Dedifferentiated amniotic fluid mesenchymal stem cell (primary cell): Measurements from ENCODE around the gene RAB1B.
"Not testable (repeated sequence)": the region's sequence is repeated elsewhere in the genome, so short reads cannot be mapped to it uniquely, and the experiment has no call there.

Source experiments
- DNase-seq: peaks from one replicate; pipeline ENCODE4 v3.0.0-alpha.2; 2016; ENCODE audit errors: extremely low spot score

The RAB1B gene

GRCh38 chr11:66239998-66240780 lies 28.2 kb upstream of the RAB1B start:
- no peak for DNase-seq

- no peak for DNase-seq
Observed at GRCh38 chr11:66240781-66241136, 27.7 kb upstream of the RAB1B start.

GRCh38 chr11:66242095-66242765 lies 26.2 kb upstream of the RAB1B start:
- DNase-seq = no peak

- DNase-seq = no peak
Observed at GRCh38 chr11:66243782-66244535, 24.5 kb upstream of the RAB1B start.

GRCh38 chr11:66247295-66247694 lies 21.1 kb upstream of the RAB1B start:
- no peak for DNase-seq

- DNase-seq = no peak
Observed at GRCh38 chr11:66247801-66248200, 20.6 kb upstream of the RAB1B start.

- DNase-seq = no peak
Observed at GRCh38 chr11:66248903-66249302, 19.5 kb upstream of the RAB1B start.

GRCh38 chr11:66251809-66252208 lies 16.6 kb upstream of the RAB1B start:
- DNase-seq = no peak

- DNase-seq = not testable (repeated sequence)
Observed at GRCh38 chr11:66253081-66253480, 15.4 kb upstream of the RAB1B start.

GRCh38 chr11:66258473-66258893 lies 10.0 kb upstream of the RAB1B start:
- DNase-seq = no peak

GRCh38 chr11:66259225-66259624 lies 9.2 kb upstream of the RAB1B start:
- DNase-seq = no peak

- DNase-seq = no peak
Observed at GRCh38 chr11:66259956-66260355, 8.5 kb upstream of the RAB1B start.

- DNase-seq = no peak
Observed at GRCh38 chr11:66261578-66261977, 6.9 kb upstream of the RAB1B start.

- no peak for DNase-seq
Observed at GRCh38 chr11:66262191-66262590, 6.2 kb upstream of the RAB1B start.

- DNase-seq = no peak
Observed at GRCh38 chr11:66262696-66263095, 5.7 kb upstream of the RAB1B start.

GRCh38 chr11:66263231-66263630 lies 5.2 kb upstream of the RAB1B start:
- no peak for DNase-seq

- DNase-seq = no peak
Observed at GRCh38 chr11:66263785-66264184, 4.7 kb upstream of the RAB1B start.

GRCh38 chr11:66264383-66264782 lies 4.1 kb upstream of the RAB1B start:
- DNase-seq = no peak

- no peak for DNase-seq
Observed at GRCh38 chr11:66264914-66265313, 3.5 kb upstream of the RAB1B start.

GRCh38 chr11:66265531-66266377 lies 2.7 kb upstream of the RAB1B start:
- DNase-seq = no peak

- DNase-seq = no peak
Observed at GRCh38 chr11:66266378-66267038, 1.9 kb upstream of the RAB1B start.
